GM20000 (cell line): ENCODE measurements around the gene DUSP23.

Source experiments
- DNase-seq: peaks from one replicate; pipeline ENCODE4 v3.0.0; 2012; ENCODE audit warnings: low spot score
- CTCF ChIP-seq: IDR thresholded peaks from 2 replicates; pipeline ENCODE4 v1.5.1; 2012; ENCODE audit warnings: mild to moderate bottlenecking, control low read depth; ENCODE audit errors: extremely low read depth, missing control alignments

DUSP23 gene

DNA sequence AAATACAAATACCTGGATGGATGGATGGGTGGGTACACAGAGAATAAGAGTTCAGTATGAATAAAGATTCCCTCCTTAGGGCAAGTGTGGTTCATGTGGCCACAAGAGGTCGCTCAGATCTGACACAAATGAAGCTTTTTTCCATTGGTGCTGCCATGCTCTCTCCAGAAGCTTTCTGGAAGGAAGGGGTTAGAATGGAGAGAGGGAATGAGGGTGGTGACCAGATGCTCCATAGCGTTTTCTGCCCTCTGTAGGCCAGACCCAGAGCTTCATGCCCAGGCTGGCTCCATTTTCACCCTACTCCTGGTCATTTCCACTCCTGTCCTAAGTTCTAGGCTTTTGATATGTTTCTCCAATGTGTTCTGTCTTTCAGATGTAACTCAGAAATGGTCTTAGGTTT is 18.1 kb downstream of the DUSP23 start:
- peak; percentile 66 for DNase-seq
- TF ChIP-seq CTCF: peak; percentile 67

GRCh38 chr1:159799446-159799985 is 18.8 kb downstream of the DUSP23 start:
- no peak for DNase-seq
- TF ChIP-seq CTCF: no peak

- TF ChIP-seq CTCF: no peak
- DNase-seq: no peak
These were observed 19.6 kb downstream of the DUSP23 start for GRCh38 chr1:159800177-159800930.

DNA sequence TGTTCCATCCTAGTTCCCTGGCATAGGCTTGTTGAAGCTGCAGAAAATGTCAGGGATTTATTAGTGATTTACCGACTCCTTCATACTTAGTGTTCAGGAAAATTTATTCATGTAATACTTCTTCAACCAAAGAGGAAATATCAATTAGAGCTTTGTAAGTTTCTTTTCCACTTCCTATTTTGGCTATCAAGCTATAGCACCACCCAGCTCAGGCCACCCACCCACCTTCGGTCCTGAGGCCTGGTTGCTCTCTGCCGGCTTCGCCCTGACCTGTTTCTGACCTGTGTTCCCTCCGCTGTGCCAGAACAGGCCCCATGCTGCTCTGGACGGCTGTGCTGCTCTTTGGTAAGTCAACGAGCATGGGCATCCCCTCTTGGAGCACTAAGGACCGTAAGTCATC is 21.3 kb downstream of the DUSP23 start, which contains the start of gene FCRL6:
Gene FCRL6 (plus strand): TSS at position 250 of the 400 bp plus-strand sequence. CDS start 65 bp downstream, at position 315.
- no peak for DNase-seq
- TF ChIP-seq CTCF: no peak

- no peak for DNase-seq
- no peak for TF ChIP-seq CTCF
These were observed 23.4 kb downstream of the DUSP23 start for GRCh38 chr1:159803956-159804689.

DNA sequence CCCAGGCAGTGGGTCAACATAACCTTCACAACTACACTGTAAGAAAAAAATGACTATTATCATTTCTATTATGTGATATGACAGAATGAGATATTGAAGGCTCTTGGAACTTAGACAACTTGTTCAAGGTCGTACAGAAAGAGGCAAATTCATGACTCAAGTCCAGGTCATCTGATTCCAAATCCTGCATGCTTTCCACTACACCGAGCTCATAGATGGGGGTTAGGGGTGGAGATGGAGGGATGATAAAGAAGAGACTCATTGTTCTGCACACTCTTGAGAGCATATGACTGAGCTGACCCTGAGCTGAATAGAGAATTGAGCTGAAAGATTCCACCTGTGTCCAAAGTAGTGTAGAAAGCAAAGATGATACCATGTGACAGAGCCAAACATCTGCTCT is 24.2 kb downstream of the DUSP23 start:
- TF ChIP-seq CTCF: no peak

DNA sequence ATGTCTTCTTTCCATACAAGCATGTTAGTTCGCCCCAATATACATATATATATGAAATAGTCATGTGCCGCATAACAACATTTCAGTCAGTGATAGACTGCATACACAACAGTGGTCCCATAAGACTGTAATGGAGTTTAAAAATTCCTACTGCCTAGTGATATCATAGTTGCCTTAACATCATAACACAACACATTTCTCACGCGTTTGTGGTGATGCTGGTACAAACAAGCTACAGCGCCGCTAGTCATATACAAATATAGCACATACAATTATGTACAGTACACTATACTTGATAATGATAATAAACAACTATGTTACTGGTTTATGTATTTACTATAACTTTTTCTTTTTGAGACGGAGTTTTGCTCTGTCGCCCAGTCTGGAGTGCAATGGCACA is 35.2 kb downstream of the DUSP23 start:
- DNase-seq: no peak
- no peak for TF ChIP-seq CTCF

More for the DNA sequence above, 24.2 kb downstream of the DUSP23 start:
- no peak for DNase-seq
